ENCODE results near the gene COQ6.
"Not testable (repeated sequence)": the region's sequence is repeated elsewhere in the genome, so short reads cannot be mapped to it uniquely, and the experiment has no call there.

Gene COQ6

GRCh38 chr14:73949752-73950734, at the start of gene COQ6, which contains the start of gene FAM161B:
Gene COQ6, plus strand, starts transcription at chr14:73950302. Its CDS starts 31 bp downstream, at chr14:73950333.
Gene FAM161B, minus strand, starts transcription at chr14:73950094. Its CDS starts 68 bp downstream, at chr14:73950026.
- DNase-seq = peak; percentile 94 to 97

DNA sequence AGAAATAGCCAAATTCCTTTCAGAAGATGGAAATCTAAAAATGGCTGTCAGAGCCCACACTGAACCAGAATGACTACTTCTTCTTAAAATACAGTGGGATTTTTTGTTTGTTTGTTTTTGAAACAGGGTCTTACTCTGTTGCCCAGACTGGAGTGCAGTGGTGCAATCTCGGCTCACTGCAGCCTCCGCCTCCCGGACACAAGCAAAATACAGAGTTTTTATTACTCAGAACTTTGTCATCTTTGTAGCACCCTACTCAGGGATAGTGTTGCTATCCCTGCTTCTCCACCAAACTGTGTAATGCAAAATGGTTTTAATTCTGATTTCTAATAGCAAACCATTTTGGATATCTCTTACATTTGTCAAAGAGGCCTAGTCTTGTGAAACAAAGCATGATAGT, 47.1 kb upstream of the COQ6 start:
- DNase-seq = no peak

DNA sequence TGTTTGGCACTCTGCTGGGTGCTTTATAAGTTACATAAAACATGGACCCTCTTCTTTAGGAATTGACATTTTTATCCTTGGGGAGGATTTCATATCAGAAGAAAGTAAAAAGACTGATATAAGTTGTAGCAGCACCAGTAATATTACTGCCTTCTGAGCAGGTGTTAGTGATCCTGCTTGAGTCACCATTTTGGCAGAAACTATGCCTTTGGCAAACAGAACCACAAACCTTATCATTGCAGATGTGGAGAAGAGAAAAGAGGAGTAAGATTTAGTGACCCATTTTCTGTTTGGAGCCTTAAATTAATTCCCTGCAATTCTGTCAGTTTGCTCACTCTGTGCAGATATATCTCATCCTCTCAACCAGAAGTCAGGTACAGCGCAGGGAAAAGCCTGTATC, 40.4 kb upstream of the COQ6 start:
- no peak for DNase-seq

DNA sequence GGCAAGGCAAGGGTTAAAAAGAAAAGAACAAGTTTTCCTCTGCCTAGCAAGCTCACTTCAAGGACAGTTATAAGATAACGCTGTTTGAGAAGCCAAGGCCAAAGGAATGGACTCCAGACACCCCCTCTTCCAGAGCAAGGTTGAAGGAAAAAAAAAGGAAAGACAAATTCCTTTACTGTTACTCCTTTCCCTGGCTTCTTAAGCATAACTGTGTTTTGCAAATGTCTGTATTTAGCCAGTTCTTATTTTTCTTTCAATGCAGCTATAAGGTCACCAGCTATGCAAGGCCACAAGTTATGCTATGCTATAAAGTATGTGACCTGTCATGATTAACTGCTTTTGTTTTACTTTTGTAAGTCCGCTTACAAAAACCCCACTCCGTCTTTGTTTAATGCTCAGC, 36.8 kb upstream of the COQ6 start:
- DNase-seq = no peak

DNA sequence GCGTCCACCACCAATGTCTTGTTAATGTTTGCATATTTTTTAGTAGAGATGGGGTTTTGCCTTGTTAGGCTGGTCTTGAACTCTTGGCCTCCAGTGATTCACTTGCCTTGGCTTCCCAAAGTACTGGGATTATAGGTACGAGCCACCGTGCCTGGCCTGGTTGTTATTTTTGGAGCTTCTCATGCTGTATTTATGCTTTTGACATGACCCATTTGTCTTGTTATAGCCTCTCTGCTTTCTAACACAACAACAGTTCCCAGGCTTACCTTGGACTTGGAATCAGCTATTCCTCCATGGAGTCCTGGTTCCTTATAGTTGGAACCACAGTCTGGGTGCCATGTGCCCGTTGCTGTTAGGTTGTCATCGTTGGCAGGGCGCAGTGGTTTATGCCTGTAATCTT, 33.8 kb upstream of the COQ6 start:
- DNase-seq = no peak

- not testable (repeated sequence) for DNase-seq
Observed at GRCh38 chr14:73919457-73919856, 30.6 kb upstream of the COQ6 start.

GRCh38 chr14:73924337-73924736, 25.8 kb upstream of the COQ6 start:
- no peak for DNase-seq

GRCh38 chr14:73935666-73936065, 14.4 kb upstream of the COQ6 start:
- DNase-seq = peak in 1 of 2 experiments; percentile 5

DNA sequence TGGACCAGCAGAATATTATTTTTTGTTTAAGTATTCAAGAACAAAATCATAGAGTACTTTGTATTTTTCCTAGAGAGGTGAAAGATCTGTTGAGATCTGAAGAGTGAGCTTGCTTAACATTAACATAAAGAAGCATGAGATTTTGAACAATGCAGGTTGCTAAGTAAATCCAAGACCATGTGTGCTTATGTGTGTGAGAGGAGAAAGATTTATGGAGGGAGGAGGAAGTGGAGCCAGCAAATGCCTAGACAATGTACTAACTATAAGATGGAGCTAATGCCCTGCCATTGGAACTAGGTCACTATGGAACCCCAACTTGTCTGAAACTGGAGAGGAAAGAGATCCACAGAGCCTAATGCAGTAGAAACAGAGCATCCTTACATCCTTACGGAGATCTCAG, 13.6 kb upstream of the COQ6 start:
- no peak for DNase-seq

DNA sequence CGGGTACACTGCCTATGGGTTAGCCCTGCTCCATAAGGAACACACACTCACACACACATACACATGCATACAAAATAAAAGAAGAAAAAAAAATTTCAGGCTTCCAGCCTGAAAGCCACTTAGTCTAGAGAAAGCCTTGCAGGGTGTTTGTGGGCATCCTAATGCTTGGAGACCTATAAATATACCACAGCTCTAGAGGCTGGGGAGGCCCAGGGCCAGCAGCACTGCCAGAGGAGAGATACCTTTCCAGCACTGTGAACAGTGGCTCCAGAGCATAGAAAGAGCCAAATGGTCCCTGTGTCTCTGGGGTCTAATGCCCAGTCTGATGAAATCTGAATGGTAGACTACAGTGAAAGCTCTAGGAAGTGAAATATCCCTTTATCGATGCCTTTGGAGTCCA, 13.1 kb upstream of the COQ6 start:
- no peak for DNase-seq

DNA sequence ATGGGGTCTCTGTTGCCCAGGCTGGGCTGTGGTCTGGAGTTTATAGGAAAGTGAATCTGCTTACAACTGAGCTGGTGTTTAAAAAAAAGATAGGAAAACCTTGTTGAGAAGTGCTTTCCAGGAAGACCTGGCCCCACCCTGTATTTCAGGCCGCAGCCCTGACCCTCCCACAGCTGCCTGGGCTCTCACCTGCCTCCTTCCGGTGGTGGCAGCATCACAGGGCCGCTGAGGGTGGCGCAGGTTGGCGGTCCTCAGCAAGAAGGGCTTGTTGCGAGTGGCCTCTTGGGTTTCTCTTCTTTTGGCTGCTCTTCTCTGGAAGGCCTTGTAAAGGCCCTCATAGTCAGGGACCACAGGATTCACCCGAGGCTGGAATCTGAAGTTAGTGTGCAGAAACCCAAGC, 7.9 kb upstream of the COQ6 start:
- no peak for DNase-seq

DNA sequence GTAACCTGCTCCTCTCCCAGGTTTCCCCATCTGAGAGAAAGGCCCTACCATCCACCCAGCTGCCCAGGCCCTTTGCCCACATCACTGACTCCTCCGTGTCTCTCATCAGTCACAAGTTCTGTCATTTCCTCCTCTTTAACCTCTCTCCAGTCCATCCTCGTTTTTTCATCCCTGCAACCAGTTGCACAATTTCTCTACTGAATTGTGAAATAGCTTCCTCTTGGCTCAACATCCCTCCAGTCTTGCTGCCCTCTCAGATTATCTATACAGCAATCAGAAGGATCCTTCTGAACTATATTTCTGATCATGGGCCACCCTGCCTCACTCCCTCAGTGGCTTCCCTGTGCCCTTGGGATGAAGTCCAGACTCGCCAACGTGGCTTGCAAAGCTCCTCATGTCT, 7.0 kb upstream of the COQ6 start:
- no peak for DNase-seq

DNA sequence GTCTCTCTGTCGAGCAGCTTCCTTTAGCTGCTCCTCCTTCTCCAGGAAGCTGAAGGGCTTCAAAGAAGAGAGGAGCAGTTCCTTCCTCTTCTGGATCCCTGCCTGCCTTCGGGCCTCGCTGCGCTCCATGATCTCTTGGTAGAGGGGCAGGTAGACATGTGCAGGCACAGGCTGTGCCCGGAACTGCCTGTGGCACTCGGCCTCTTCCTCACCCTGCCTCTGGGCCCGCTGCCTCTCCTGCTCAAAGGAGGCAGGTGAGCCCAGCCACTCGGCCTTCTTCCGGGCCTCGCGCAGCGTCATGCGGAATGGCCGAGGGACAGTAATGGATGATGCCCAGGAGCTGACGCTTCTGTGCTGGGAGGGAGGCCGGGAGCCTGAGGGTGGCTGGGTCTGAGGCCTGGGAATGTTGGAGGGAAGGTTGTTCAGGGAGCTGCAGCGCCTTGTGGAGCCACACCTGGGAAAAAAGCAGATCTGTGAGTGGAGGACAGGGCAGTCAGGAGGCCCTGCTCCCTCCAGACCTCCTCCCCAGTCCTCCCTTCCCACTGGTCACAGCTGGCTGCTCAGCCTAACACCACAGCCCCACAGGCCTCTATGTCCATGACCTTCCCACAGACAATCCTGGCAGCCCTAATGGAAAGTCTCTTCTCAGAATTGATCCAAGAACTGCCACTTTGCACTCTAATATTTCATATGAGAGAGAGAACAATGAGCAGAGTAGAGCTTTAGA, 5.5 kb upstream of the COQ6 start:
- DNase-seq = no peak

GRCh38 chr14:73945159-73945670, 4.9 kb upstream of the COQ6 start:
- DNase-seq = no peak

DNA sequence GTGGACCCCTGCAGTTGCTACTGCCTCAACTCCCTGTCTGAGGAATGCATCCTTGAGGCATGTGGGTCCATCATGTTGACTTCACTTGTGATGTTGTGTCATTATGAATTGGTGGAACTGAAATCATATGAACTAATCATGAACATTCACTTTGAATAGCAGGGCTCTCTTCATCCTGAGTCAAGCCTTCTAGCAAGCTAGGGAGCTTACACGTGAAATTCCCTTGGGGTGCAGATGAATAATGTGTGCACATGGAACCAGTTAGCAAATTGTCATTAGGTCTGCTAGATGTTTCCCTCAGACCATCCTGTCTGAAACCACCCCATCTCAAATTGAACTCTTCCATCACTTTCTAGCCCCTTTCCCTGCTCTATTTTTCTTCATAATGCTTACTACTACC, 3.6 kb downstream of the COQ6 start:
- no peak for DNase-seq

- DNase-seq = no peak
Observed at GRCh38 chr14:73955674-73956073, 5.6 kb downstream of the COQ6 start.

DNA sequence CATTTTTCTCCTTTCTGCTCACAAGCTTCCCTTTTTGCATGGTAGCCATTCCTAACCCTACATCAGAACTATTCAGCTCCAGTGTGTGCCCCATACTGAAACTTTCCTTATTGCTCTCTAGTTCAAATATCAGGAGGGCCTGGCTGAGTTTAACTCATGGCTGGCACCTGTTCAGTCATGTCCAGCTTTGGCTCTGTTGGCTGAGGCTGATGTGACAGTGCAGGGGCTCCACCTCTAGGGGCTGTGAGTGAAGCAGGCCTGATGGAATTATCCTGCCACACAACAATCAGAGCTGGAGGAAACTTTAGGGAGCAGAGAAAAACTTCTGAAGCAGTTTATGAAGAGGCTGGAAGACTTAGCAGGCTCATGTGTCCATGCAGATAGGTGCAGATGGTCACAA, 8.5 kb downstream of the COQ6 start:
- no peak for DNase-seq

DNA sequence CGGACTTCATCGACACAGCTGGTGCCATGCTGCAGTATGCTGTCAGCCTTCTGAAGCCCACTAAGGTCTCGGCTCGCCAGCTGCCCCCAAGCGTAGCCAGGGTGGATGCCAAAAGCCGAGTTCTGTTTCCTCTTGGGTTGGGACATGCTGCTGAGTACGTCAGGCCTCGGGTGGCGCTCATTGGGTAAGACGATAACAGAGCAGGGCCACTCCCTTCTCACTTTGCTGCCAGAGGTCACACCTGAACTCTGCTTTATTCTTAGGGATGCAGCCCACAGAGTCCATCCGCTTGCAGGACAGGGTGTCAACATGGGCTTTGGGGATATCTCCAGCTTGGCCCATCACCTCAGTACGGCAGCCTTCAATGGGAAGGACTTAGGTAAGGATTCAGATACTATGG, 11.1 kb downstream of the COQ6 start:
- DNase-seq = no peak

DNA sequence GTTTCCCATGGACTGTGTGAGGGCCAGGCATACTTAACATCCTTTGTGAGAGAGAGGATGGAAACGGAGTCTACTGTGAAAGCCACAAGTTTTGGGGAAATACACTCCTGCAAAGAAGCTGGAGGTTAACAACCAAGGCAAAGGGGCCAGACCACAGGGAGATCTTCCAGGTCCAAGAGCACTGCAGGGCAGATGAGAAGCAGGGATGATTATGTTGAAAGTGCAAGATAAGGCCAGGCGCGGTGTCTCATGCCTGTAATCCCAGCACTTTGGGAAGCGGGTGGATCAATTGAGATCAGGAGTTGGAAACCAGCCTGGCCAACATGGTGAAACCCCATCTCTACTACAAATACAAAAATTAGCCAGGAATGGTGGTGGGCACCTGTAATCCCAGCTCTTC, 15.1 kb downstream of the COQ6 start:
- DNase-seq = no peak

DNA sequence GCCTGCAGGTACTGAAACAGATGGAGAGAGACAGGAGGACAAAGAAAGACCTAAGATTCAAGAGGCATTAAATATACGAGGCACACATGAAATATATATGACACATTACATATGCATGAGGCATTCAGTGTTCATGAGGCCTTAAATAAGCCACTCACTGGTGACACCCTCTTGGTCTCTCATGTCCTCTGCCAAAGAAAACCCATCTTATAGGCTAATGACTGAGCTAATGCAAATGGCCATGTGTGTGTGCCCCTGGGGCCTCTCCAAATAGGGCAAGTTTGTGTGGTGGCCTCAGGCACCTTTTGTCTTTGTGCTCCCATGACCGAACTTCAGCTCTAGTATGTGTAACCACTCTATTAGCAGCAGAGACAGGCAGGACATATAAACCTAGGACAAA, 18.8 kb downstream of the COQ6 start:
- DNase-seq = no peak

DNA sequence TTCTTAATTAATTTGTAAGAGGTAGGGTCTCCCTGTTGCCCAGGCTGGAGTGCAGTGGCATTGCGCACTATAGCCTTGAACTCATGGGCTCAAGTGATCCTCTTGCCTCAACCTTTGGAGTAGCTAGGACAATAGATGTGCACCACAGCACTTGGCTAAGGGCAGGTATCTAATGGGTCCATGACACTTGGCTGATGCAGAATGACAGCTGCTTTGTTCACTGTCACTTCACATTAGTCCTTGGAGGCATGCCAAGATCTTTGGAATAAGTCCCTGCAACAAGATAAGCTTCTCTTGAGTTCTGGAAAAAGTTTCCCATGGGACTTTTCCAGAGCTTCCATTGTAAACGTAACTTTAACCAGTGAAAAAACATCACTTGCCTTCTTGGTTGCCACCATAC, 23.4 kb downstream of the COQ6 start:
- no peak for DNase-seq

GRCh38 chr14:73976125-73976524, 26.0 kb downstream of the COQ6 start:
- DNase-seq = no peak

DNA sequence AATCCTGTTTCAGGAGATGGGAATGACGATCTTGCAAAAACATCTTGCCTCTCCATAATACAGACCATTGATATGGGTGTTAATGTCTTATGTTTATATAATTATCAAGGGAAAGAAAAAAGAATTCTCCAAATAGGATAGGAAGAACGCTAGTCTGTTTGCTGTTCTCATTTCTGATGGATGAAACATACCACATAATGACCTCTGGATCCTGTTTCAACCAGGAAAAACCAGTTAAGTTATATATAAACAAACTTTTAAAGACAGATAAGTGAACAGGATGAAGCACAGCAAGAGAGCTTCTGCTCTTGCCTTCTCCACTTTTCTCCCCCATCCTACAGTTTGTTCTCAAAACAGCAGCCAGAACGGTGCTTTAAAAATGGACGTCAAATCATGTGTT, 27.8 kb downstream of the COQ6 start:
- DNase-seq = no peak

- DNase-seq = no peak
Observed at GRCh38 chr14:73988065-73988464, 38.0 kb downstream of the COQ6 start.

All from SHP77 (cell line).